Suppressor macrophage treated with lipopolysaccharide for 4 hours (primary cell): ENCODE measurements around the gene ARID4B.
"Not testable (repeated sequence)": the region's sequence is repeated elsewhere in the genome, so short reads cannot be mapped to it uniquely, and the experiment has no call there.

Source experiments
- DNase-seq: peaks from one replicate; pipeline ENCODE4 v3.0.0-alpha.2; 2020

Gene ARID4B

DNA sequence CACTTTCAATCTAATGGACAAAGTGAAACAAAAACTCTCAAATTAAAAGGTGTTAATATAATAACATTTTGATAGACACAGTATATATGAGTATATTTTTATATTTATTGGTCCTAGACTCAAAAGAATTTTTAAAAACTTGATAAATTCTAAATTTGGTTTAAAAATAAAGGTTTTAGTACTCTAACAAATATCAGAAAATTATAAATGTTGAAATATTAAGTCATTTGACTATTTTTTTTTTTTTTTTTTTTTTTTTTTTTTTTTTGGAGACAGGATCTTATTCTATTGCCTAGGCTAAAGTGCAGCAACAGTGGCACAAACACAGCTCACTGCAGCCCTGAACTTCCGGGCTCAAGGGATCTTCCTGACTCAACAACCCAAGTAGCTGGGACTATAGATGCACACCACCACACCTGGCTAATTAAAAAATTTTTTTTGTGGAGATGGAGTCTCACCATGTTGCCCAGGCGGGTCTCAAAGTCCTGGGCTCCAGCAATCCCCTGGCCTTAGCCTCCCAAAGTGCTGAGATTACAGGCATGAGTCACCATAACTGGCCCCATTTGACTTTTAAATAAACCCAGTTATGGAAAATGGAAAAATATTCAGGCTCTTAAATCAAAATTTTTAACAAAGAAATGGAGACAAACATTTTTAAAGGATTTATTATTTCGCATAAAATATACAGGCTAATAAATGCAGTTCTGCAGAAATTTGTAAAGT is 106.2 kb downstream of the ARID4B start:
- DNase-seq, result no peak

- DNase-seq, result no peak
These were observed 112.5 kb downstream of the ARID4B start for GRCh38 chr1:235215453-235215852.

DNA sequence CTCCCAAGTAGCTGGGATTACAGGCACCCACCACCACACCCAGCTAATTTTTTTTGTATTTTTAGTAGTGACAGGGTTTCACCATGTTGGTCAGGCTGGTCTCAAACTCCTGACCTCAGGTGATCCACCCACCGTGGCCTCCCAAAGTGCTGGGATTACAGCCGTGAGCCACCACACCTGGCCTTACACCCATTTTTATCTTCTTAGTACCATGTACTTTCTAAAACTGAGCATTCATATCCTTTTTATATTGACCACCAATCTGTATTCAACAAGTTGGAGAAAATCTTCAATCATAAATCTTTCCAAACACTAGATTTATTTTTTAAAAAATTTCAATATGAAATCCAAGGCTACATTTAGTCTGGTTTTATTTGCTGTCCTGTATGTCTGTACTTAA is 113.0 kb downstream of the ARID4B start:
- not testable (repeated sequence) for DNase-seq

- DNase-seq, result no peak
These were observed 114.2 kb downstream of the ARID4B start for GRCh38 chr1:235213752-235214151.

- no peak for DNase-seq
These were observed 116.5 kb downstream of the ARID4B start for GRCh38 chr1:235211517-235211916.

- no peak for DNase-seq
These were observed 120.8 kb downstream of the ARID4B start for GRCh38 chr1:235207209-235207565.

- no peak for DNase-seq
These were observed 121.3 kb downstream of the ARID4B start for GRCh38 chr1:235206533-235207208.

GRCh38 chr1:235205687-235206086 is 122.3 kb downstream of the ARID4B start:
- DNase-seq, result no peak

- DNase-seq, result no peak
These were observed 124.6 kb downstream of the ARID4B start for GRCh38 chr1:235203428-235203827.

- DNase-seq, result not testable (repeated sequence)
These were observed 125.5 kb downstream of the ARID4B start for GRCh38 chr1:235202447-235202846.

- peak; percentile 37 for DNase-seq
These were observed 128.5 kb downstream of the ARID4B start for GRCh38 chr1:235199441-235199840.

DNA sequence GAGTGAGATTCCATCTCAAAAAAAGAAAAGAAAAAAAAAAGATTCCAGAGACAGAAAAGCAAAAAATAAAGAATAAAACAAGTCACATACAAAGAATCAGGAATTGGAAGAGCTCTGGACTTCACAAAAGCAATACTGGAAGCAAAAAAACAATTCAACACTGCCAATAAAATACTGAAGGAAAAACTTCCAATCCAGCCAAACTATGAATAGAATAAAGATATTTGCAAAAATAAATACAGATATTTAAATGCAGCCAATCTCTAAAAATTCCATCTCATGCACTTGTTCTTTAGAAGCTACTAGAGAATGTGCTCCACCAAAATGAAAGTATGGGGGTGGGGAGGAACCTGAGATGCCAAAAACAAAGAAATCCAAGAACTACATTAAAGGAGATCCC is 137.5 kb downstream of the ARID4B start:
- DNase-seq, result no peak

DNA sequence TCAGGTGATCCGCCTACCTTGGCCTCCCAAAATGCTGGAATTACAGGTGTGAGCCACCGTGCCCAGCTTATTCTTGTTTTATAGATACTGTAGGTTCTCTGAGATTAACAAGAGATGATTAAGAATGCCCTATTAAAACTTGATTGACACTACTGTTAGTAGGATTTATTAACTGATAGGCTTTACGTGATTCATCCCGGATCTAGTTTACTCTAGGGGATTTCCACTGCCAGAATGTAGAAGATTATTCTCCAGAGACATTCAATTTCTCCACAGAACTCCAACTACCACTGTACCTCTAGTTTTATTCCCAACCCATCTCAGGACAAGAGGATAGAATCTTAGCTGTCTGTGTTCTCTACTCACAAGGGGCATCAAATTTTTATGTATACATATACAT is 140.7 kb downstream of the ARID4B start:
- no peak for DNase-seq

DNA sequence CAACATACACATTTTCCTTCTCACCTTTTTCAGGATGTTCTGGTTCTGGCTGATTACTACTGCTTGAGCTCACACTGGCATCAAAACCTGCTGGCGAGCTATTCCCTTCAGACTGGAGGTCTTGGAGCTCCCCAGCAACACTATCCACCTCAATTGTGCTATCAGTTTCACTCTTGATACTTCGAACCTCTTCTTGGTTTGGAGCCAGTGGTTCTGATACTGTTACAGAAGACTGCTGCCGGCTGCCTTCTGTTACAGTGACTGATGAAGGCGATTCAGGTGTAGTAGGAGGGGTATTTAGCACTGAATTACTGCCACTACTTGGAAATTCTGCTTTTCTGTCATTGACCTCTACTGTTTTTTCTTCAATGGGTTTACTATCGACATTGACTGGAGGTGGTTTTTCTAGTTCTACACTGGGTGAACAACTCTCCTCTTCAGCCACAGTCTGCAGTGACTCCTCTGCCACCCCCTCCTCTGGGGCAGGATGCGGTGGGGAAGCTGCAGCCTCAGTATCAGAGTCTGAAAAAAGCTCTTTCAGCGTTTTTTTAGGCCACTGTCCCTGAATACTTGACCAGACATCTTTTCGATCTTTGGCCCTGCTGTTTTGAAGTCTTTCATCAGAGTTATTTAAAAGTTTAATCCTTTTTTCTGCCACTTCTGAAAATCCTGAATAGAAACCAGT is 146.3 kb downstream of the ARID4B start:
- no peak for DNase-seq

GRCh38 chr1:235180916-235181460 is 147.0 kb downstream of the ARID4B start:
- no peak for DNase-seq

- DNase-seq, result no peak
These were observed 151.5 kb downstream of the ARID4B start for GRCh38 chr1:235176486-235176885.

DNA sequence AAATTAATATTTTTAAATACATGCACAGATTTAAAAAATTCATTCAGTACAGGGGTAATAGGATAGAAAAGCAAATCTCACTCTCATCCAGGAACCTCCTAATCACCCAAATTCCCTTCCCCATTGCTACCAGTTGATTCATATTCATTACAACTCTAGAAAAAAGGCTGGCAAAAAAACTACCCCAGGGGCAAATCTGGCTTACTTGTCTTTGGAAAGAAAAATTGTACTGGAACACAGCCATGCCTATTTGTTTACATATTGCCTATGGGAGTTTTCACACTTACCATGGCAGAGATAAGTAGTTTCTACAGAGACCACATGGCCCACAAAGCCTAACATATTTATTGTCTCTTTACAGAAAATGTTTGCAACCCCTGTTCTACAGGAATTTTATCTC is 158.0 kb downstream of the ARID4B start:
- no peak for DNase-seq

- DNase-seq, result no peak
These were observed 159.6 kb downstream of the ARID4B start for GRCh38 chr1:235168375-235168774.

DNA sequence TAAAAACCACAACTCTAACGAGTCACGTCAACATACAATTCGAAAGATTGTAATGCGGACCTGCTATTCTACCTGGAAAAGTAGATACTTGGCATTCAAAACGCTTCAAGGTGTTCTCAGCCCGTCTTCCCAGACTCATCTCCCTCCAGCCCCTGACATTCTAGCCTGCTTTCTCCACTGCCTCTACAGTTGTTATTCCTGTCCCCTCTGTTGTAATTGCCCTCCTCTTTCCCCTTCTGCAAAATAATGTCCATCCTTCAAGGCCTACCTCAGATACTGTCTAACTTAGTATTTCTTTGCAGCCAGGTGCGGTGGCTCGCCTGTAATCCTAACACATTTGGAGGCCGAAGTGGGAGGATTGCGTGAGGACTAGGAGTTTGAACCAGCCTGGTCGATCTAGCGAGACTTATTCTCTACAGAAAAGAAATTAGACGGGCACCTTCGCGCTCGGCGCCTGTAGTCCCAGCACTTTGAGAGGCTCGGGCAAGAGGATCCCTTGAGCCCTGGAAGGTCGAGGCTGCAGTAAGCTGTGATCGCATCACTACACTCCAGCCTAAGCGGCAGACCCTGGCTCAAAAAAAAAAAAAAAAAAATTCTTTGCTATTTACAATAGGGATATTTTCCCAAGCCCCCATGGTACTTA is 166.2 kb downstream of the ARID4B start:
- no peak for DNase-seq

GRCh38 chr1:235160957-235161684 is 166.9 kb downstream of the ARID4B start, which contains the start of gene RBM34:
Gene RBM34, minus strand, starts transcription at chr1:235161250. Its CDS starts 24 bp downstream, at chr1:235161226.
- DNase-seq, result peak; percentile 95

DNA sequence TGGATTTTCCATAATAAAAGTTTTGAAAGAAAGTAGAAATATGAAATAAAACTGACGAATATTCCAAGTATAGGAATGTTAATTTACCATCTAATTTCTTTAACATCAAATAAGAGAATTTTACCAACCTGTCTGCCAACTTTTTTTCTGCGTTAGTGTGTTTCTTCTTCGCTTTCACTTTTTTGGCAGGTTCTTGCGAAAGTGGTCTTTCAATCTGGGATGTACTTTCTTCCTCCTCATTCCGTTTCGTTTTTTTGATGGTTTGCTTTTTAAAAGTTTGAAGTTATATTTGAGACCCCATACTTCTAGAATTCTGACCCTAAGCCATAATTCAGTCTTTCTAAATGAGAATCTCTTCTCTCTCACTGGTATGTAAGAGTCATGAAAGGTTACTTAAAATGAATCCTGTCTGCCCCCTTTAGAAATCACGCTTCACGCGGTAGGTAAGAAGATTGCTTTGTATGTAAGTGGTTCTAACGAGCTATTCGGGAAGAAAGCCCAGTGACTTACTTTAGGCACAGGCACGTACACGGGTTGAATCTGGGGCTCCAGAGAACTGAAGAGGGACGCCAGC is 167.5 kb downstream of the ARID4B start:
- DNase-seq, result peak; percentile 50

GRCh38 chr1:235159930-235160329 is 168.0 kb downstream of the ARID4B start:
- not testable (repeated sequence) for DNase-seq
